GM21381 (cell line): ENCODE data around the gene SF3B1.
"Not testable (repeated sequence)": the region's sequence is repeated elsewhere in the genome, so short reads cannot be mapped to it uniquely, and the experiment has no call there.

Source experiments
- ATAC-seq: cut with Tn5 transposase; IDR thresholded peaks from one replicate; pipeline ENCODE4 v1.9.1; 2021; ENCODE audit warnings: mild to moderate bottlenecking, moderate library complexity; ENCODE audit not compliant: unreplicated experiment

The SF3B1 gene

GRCh38 chr2:197437380-197437779 is 2.6 kb upstream of the SF3B1 start:
- ATAC-seq, result no peak

- ATAC-seq, result peak; percentile 0
Measured at GRCh38 chr2:197435598-197436420, 981 bp upstream of the SF3B1 start.

GRCh38 chr2:197433780-197434438 is 919 bp downstream of the SF3B1 start:
- ATAC-seq, result no peak

- not testable (repeated sequence) for ATAC-seq
Measured at GRCh38 chr2:197432527-197432926, 2.3 kb downstream of the SF3B1 start.

- ATAC-seq, result no peak
Measured at GRCh38 chr2:197431858-197432257, 3.0 kb downstream of the SF3B1 start.

- ATAC-seq, result no peak
Measured at GRCh38 chr2:197427986-197428385, 6.8 kb downstream of the SF3B1 start.

GRCh38 chr2:197426723-197427603 is 7.9 kb downstream of the SF3B1 start:
- ATAC-seq, result no peak

GRCh38 chr2:197425550-197425949 is 9.3 kb downstream of the SF3B1 start:
- ATAC-seq, result no peak

- ATAC-seq, result no peak
Measured at GRCh38 chr2:197423307-197423706, 11.5 kb downstream of the SF3B1 start.

GRCh38 chr2:197419438-197419837 is 15.4 kb downstream of the SF3B1 start:
- ATAC-seq, result no peak

GRCh38 chr2:197416268-197416667 is 18.6 kb downstream of the SF3B1 start:
- no peak for ATAC-seq

GRCh38 chr2:197414515-197414914 is 20.3 kb downstream of the SF3B1 start:
- no peak for ATAC-seq

GRCh38 chr2:197414039-197414438 is 20.8 kb downstream of the SF3B1 start:
- no peak for ATAC-seq

GRCh38 chr2:197405582-197405981 is 29.2 kb downstream of the SF3B1 start:
- no peak for ATAC-seq

GRCh38 chr2:197399887-197400540 is 34.8 kb downstream of the SF3B1 start:
- no peak for ATAC-seq

GRCh38 chr2:197398913-197399312 is 35.9 kb downstream of the SF3B1 start:
- no peak for ATAC-seq

- ATAC-seq, result no peak
Measured at GRCh38 chr2:197391220-197391717, 43.6 kb downstream of the SF3B1 start.

GRCh38 chr2:197388866-197389587 is 45.8 kb downstream of the SF3B1 start:
- no peak for ATAC-seq

GRCh38 chr2:197387179-197387578 is 47.6 kb downstream of the SF3B1 start:
- ATAC-seq, result no peak

GRCh38 chr2:197386242-197386641 is 48.6 kb downstream of the SF3B1 start:
- ATAC-seq, result no peak
